GM21526 (cell line): ENCODE measurements around the gene BHLHE23.
A peak's percentile ranks its signal among the peaks of the same experiment; 100 is the strongest.

Source experiments
- ATAC-seq: cut with Tn5 transposase; IDR thresholded peaks from one replicate; pipeline ENCODE4 v1.9.1; 2021; ENCODE audit warnings: moderate library complexity; ENCODE audit not compliant: unreplicated experiment, low FRiP score

Gene BHLHE23

DNA sequence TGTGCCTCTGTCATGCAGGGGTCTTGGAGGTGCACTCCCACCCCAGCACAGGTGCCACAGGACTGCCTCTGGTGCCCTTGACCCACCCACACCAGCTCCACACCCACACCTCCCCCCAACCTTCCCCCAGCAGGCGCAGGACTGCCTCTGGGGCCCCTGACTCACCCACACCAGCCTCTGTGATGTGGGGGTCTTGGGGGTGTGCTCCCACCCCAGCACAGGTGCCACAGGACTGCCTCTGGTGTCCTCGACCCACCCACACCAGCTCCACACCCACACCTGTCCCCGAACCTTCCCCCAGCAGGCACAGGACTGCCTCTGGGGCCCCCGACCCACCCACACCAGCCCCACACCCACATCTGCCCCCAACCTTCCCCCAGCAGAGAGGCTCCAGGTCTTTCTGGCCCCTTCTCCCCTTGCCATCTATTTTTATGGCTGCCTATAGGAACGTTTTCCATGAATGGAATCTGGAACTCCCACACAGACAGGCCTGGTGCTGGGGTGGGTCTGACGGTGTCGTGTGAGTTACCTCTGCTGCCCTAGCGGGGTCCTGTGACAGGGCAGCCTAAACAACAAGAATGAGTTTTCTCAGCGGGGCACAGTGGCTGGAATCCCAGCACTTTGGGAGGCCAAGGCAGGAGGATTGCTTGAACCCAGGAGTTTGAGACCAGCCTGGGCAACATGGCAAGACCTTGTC is 30.8 kb downstream of the BHLHE23 start:
- ATAC-seq, result no peak

DNA sequence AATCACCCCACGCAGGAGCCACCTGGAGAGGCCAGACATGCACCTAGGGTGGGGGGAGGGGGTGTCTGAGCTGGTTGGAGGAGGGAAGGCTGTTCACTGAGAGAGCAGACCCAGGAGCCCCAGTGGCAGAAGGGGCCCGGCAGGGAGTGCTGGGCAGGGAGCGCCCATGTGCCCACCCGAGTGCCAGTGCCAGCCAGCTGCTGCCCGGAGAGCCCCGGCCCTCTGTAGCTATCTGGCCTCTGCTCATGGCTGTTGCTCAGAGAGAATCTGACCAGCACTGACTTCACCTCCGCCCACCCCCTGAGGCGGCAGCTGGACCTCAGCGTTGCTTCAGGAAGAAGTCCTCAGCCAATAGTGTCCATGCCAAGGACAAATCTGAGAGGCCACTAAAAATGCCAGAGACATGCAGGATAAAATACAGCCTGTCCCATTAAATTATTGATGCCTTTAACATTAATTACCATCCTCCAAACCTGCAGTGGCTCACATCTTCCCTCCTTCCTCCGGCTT is 31.5 kb downstream of the BHLHE23 start:
- no peak for ATAC-seq

DNA sequence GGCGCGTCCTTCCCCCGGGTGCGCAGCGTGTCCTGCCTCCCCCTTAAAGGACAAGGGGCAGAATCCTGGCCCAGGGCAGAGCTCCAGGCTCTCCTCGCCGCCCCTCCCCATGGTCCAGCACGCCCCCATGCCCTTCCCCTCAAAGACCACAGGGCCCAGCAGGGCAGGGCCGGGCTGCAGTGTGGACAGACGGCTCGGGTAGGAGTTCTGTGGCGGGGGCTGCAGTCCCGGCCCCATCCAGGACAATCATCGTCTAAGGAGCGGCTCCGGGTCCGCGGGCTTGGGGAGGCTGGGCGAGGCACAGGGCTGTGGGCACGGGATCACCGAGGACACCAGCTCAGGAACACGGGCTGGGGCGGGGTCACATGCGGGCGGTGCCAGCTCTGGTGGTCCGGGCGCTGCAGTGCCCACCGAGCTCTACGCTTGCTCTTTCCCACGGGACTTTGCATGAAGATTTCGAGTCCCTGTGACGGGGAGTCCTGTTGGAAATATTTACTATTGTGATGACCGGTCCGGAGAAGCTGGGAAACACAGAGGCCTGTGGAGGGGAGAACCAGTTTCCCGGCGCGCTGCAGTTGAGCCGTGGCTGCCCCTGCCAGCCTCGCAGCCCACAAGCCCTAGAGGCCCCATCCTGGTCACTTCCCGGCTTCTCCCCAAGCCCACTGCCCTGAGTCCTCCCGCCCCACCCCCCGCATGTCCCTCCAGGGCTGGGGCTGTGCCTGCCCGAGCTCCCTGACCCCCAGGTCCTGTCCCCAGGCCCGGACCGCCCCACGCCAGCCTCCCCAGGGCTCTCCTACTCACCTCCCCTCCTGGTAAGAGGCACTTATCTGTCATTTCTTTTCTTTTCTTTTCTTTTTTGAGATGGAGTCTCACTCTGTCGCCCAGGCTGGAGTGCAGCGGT is 33.7 kb downstream of the BHLHE23 start:
- no peak for ATAC-seq

DNA sequence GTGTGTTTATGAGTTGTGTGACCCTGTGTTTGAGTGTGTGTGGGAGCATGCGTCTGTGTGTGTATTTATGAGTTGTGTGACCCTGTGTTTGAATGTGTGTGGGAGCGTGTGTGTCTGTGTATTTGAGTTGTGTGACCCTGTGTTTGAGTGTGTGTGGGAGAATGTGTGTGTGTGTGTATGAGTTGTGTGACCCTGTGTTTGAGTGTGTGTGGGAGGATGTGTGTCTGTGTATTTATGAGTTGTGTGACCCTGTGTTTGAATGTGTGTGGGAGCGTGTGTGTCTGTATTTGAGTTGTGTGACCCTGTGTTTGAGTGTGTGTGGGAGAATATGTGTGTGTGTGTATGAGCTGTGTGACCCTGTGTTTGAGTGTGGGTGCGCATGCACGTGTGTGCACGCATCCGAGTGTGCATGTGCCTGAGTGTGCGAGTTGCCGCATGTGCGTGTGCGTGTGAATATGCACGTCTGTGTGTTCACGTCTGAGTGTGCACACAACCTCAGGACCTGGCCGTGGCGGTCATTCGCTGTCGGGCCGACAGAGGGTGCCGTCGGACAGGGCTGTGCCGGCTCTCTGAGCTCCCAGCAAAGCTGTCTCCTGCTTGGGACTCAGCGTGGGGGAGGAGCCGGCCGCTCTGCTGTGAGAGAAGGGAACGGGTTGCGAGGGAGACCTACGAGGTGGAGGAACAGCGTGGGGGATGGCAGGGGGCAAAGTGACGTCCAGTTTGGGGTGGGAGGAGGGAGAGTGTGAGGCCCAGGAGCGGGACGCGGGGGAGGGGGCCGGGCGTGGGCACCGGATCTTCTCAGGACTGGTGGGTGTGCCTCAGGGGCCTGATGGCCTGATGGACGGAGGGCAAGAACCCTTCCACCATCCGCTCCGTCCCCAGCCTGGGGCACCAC is 34.6 kb downstream of the BHLHE23 start:
- ATAC-seq, result peak; percentile 67

- no peak for ATAC-seq
Observed at GRCh38 chr20:62971211-62971949, 35.4 kb downstream of the BHLHE23 start.

DNA sequence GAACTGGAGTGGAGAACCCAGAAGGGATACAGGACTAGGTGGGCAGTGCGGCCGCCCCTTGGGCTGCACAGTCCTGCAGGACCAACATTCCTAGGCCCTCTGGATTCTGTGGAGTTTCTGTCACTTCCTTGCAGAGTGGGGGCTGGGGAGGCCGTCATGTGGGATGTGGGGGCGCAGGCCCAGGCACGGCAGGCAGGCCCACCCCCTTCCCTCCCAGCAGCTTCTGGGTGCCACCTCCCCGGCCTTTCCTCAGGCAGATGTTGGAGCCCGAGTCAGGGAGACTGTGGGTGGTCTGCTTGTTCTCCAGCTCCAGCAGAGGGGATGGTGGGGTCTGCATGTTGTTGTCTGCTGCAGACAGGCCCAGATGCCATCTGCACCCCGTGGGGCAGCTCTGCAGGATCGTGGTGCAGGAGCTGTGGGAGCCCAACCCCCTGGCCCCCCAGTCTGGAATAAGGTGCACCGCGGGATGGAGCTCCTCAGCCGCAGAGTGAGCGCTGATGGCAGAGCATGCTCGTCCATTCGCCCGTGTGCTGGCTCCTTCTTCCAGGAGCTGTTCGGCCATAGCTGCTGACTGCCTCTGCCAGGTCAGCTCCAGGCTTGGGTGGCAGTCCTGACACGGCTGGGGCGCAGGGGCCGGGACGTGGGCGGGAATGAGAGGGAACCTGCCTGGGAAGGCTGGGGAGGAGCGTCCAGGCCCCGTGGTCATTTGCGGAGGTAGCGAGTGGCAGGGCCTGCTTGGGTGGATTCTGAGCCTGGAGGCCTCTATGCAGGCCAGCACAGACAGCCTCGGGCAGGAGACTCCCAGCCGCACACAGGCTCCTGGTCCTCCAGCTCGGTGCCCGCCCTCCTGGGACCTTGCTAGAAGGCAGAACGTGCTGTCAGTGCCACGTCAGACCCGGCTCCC is 36.2 kb downstream of the BHLHE23 start:
- ATAC-seq, result no peak

GRCh38 chr20:62969939-62970306 is 36.8 kb downstream of the BHLHE23 start:
- no peak for ATAC-seq

- no peak for ATAC-seq
Observed at GRCh38 chr20:62969179-62969760, 37.5 kb downstream of the BHLHE23 start.

DNA sequence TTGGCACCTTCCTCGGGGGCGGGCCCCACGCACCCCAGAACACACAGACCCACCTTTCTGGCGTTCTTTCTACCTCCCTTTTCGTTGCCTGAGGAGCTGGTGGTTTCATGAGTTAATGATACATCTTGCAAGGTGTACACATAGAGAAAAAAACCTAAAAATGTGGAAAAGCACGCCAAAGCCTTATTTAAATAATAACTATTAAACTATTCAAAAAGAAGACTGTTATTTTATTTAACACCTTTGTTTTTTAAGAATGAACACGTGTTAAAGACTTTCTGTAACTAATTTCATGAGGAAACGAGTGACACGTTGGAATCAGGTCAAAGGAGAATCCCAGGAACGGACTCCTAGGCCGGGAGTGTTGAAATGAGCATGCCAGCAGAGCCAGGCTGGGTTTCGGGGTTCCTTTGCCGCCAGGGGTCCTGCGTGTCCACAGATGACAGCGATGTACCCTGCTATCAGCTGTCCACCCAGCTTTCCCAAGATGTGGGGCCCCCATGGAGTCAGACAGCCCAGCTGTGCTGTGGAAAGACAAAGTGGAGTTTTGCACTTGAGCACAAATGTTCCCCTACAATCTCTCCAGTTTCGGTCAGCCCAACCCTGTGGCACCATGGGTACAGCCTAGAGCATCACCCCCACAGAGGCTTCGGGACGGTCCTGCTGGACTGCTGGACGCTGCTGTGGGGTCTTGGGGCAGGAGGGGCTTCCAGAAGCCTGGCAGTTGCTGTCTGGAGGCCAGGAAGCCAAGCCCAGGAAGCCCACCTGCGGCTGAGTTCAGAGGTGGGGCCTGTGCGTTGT is 38.2 kb downstream of the BHLHE23 start:
- ATAC-seq, result no peak

DNA sequence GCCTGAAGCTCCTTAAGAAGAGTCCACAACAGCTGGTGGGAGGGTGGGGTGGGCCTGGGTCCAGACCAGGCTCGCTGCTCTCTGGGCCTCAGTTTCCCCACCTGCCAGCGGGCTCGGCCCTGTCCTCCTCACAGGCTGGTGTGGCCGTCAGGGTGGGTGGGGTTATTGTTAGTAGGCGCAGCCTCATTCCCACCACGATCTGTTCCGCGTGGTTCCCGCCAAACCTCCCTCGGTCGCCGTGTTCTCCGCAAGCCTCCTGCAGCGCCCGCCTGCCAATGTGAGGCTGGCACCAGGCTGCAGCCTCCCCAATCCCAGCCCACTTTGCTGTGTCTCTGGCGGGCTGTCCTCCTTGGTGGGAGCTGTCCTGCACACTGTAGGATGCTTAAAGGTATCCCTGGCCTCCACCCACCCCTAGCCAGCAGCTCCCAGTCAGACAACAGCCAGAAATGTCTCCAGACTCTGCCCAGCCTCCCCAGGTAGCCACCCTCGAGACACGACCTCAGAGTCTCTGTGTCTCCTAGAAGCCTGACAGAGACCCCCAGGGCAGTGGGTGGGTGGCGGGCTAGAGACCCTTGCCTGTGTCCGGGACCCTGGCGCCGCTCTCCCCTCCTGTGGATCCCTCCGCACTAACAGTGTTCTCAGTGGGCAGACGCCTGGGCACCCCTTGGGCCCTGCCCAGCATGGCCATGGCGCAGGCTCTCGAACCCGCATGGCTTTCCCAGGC is 39.0 kb downstream of the BHLHE23 start:
- ATAC-seq, result no peak

DNA sequence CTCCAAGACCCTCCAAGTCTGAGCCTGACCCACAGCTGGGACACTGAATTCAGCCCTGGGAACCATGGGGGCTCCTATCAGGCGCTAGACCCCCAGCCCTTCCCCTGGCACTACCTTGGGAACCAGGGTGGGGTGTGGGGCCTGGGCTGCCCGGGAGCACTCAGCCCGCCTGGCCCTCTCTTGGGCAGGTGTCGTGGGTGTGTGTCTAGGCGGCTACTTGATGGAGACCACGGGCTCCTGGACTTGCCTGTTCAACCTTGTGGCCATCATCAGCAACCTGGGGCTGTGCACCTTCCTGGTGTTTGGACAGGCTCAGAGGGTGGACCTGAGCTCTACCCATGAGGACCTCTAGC is 39.6 kb downstream of the BHLHE23 start:
- ATAC-seq, result no peak

DNA sequence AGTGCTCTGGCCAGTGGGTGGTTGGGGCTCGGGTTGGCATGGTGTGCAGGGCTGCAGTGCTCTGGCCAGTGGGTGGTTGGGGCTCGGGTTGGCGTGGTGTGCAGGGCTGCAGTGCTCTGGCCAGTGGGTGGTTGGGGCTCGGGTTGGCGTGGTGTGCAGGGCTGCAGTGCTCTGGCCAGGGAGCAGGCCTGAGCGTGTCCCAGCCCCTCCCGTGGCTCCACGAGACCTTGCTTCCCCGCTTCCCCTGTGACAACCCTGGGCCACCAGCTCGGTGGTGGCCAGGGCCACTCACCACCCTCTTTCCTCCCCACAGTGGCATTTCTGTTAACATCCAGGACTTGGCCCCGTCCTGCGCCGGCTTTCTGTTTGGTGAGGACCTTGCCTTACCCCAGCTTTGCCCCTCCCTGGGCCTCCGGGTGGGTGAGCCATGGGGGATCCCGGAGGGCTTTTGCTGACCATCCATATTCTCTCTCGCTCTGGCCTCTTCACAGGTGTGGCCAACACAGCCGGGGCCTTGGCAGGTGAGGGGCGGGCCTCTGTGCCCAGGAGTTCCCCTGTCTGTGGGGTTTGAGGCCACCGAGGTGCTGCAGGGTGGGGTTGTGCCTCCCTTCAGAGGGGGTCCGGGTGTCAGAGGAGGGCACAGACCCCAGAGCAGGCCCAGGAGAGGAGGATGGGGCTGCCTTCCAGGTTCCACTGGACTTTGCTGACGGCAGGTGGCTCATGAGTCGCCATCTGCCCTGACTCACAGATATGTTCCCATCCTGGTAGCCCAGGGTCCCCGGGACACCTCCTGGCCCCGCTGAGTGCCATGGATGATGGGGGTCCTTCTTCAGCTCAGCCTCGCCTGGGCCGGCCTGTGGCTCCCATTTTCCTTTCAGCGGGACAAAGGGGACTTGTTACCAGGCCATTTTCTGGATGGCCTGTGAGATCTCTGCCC is 40.3 kb downstream of the BHLHE23 start:
- ATAC-seq, result no peak

DNA sequence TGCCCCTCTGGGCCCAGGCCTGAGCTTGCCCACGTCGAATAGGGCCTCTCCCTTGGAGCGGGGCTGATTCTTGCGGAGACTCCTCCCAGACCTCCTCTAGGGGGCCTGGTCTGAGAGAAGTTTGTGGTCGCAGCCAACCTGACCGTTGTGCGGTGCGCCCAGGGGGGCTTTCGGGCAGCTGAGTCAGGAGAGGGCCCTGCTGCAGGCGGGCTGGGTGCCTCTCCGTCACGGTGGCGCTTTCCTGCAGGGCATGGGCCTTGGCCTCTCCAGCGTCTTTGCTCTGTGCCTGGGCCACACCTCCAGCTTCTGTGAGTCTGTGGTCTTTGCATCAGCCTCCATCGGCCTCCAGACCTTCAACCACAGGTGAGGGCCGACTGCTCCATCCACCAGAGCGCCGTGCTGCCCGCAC is 41.4 kb downstream of the BHLHE23 start:
- ATAC-seq, result no peak

GRCh38 chr20:62964700-62965099 is 42.1 kb downstream of the BHLHE23 start:
- no peak for ATAC-seq

DNA sequence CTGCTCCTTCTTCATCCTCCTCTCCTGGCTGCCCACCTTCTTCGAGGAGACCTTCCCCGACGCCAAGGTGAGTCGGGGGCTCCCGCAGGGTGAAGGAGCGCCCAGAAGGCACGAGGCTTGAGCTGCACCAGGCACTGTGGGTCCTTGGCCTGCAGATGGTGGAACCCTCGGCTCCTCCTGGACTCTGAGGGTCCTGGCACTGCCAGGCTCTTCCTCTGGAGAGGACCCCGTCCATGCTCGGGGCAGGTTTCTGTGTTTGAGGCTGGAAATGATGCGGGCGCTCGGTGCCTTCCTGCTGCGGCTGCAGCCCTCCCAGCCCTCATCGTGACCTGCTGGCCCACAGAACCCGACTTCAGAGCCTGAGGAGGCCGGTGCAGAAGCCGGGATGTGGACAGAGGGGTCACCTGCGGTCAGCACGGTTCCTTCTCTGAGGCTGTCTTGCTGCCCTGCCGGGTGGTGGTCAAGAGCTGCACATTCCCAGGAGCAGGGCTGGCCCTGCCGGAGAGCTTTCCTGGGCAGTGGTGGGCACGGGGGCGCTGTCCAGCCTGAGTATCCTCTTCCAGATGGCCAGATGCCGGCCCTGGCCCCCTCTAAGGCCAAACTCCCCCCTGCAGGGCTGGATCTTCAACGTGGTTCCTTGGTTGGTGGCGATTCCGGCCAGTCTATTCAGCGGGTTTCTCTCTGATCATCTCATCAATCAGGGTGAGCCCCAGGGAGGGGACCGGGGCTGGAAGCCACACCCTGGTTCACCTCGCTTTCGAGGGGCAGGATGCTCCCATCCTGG is 43.0 kb downstream of the BHLHE23 start:
- no peak for ATAC-seq
